ENCODE data around the gene DLGAP5. TPM values are rescaled to one million over a fixed set of nuclear protein-coding genes. Genes with fewer than 3 reads are reported as not detected.

DLGAP5 gene
- total and polyA plus RNA-seq, 2 of the 13 experiments (the other 11 are each of a cell fraction or from before 2014, with no cell fraction given) = 7.7 to 55.8 TPM

DNA sequence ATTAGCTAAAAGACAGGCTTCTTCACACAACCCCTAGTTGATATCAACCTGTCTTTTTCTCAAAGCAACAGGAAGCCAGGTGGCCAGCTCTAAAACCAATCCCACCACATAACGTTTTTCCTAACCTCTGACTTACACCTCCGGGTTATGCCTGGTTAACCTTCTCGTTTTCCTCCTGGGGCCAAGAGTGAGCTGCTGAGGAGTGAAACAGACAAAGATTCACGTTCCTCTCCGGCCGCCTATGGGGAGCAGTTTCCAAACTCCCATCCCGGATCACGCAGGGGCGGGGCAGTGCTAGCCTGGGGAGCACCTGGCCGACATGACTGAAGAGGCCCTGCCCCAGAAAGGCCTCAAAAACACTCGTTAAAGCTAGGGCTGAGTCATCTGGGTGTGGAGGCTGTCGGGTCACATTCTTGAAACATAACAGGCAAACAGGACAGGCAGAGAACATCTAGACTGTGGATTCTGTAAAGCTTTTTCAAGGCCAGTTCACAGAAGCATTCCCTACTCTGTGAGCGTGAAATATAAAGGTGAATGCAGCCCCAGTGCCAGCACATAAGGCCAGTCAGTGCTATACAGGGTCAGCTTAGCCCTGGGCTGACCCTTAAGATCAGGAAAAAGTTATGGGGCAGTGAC is 88.3 kb downstream of the DLGAP5 start (continued):
- TF ChIP-seq, protein P1, sequence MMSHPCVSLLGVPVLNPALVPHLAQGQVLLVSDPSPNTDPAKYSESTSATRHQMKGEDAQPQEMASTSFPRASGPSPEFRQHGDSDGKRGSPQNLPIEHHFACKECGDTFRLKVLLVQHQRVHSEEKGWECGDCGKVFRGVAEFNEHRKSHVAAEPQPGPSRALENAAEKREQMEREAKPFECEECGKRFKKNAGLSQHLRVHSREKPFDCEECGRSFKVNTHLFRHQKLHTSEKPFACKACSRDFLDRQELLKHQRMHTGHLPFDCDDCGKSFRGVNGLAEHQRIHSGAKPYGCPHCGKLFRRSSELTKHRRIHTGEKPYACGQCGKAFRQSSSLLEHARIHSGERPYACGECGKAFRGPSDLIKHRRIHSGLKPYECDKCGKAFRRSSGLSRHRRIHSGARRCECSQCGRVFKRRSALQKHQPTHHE (CRISPR knock-in tag; IDR thresholded peaks at IDR 0.05; ENCODE audit: borderline replicate concordance) = no peak
- TF ChIP-seq ZNF552 (CRISPR knock-in tag; IDR thresholded peaks at IDR 0.05; ENCODE audit: borderline replicate concordance) (no peak), MTF1 (CRISPR knock-in tag; IDR thresholded peaks at IDR 0.05) (no peak), POLR2A (IDR thresholded peaks at IDR 0.05; ENCODE audit: insufficient read depth in 1 of 2, low read depth in 2 of 2, low read length in 2 of 2) (peak; percentile 63 to 71), ZNF567 (CRISPR knock-in tag; IDR thresholded peaks at IDR 0.05; ENCODE audit: borderline replicate concordance) (no peak), PRMT3 (CRISPR knock-in tag; IDR thresholded peaks at IDR 0.05; ENCODE audit: borderline replicate concordance, low read depth) (no peak), ZNF749 (CRISPR knock-in tag; IDR thresholded peaks at IDR 0.05; ENCODE audit: borderline replicate concordance) (no peak), CEBPG (CRISPR knock-in tag; IDR thresholded peaks at IDR 0.05) (peak; percentile 39; the same call in 1 of the 2 replicates), ZNF501 (CRISPR knock-in tag; IDR thresholded peaks at IDR 0.05) (peak; percentile 68; the same call in 1 of the 2 replicates), WIZ (CRISPR knock-in tag; IDR thresholded peaks at IDR 0.05) (no peak), ZNF678 (CRISPR knock-in tag; IDR thresholded peaks at IDR 0.05) (no peak), NFRKB (IDR thresholded peaks at IDR 0.05) (no peak), KDM6A (CRISPR knock-in tag; IDR thresholded peaks at IDR 0.05; ENCODE audit: low read depth) (0 out of 2 replicates have a peak, but pooled peaks have one; percentile 52), BRD4 (CRISPR knock-in tag; IDR thresholded peaks at IDR 0.05) (no peak), ZNF75D (CRISPR knock-in tag; IDR thresholded peaks at IDR 0.05; ENCODE audit: borderline replicate concordance) (no peak), ATAD3A (CRISPR knock-in tag; IDR thresholded peaks at IDR 0.05) (no peak), SNAPC2 (CRISPR knock-in tag; IDR thresholded peaks at IDR 0.05) (no peak), PHF8 (CRISPR knock-in tag; IDR thresholded peaks at IDR 0.05) (peak; percentile 67), DR1 (CRISPR knock-in tag; IDR thresholded peaks at IDR 0.05) (no peak), ZNF34 (CRISPR knock-in tag; IDR thresholded peaks at IDR 0.05; ENCODE audit: borderline replicate concordance) (no peak)
- TF ChIP-seq, protein P2, sequence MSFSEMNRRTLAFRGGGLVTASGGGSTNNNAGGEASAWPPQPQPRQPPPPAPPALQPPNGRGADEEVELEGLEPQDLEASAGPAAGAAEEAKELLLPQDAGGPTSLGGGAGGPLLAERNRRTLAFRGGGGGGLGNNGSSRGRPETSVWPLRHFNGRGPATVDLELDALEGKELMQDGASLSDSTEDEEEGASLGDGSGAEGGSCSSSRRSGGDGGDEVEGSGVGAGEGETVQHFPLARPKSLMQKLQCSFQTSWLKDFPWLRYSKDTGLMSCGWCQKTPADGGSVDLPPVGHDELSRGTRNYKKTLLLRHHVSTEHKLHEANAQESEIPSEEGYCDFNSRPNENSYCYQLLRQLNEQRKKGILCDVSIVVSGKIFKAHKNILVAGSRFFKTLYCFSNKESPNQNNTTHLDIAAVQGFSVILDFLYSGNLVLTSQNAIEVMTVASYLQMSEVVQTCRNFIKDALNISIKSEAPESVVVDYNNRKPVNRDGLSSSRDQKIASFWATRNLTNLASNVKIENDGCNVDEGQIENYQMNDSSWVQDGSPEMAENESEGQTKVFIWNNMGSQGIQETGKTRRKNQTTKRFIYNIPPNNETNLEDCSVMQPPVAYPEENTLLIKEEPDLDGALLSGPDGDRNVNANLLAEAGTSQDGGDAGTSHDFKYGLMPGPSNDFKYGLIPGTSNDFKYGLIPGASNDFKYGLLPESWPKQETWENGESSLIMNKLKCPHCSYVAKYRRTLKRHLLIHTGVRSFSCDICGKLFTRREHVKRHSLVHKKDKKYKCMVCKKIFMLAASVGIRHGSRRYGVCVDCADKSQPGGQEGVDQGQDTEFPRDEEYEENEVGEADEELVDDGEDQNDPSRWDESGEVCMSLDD (CRISPR knock-in tag; IDR thresholded peaks at IDR 0.05; ENCODE audit: borderline replicate concordance) = no peak; the same call in 1 of the 2 replicates
- TF ChIP-seq, protein P3, sequence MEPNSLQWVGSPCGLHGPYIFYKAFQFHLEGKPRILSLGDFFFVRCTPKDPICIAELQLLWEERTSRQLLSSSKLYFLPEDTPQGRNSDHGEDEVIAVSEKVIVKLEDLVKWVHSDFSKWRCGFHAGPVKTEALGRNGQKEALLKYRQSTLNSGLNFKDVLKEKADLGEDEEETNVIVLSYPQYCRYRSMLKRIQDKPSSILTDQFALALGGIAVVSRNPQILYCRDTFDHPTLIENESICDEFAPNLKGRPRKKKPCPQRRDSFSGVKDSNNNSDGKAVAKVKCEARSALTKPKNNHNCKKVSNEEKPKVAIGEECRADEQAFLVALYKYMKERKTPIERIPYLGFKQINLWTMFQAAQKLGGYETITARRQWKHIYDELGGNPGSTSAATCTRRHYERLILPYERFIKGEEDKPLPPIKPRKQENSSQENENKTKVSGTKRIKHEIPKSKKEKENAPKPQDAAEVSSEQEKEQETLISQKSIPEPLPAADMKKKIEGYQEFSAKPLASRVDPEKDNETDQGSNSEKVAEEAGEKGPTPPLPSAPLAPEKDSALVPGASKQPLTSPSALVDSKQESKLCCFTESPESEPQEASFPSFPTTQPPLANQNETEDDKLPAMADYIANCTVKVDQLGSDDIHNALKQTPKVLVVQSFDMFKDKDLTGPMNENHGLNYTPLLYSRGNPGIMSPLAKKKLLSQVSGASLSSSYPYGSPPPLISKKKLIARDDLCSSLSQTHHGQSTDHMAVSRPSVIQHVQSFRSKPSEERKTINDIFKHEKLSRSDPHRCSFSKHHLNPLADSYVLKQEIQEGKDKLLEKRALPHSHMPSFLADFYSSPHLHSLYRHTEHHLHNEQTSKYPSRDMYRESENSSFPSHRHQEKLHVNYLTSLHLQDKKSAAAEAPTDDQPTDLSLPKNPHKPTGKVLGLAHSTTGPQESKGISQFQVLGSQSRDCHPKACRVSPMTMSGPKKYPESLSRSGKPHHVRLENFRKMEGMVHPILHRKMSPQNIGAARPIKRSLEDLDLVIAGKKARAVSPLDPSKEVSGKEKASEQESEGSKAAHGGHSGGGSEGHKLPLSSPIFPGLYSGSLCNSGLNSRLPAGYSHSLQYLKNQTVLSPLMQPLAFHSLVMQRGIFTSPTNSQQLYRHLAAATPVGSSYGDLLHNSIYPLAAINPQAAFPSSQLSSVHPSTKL (CRISPR knock-in tag; IDR thresholded peaks at IDR 0.05) = peak; percentile 89
- TF ChIP-seq, protein P4, sequence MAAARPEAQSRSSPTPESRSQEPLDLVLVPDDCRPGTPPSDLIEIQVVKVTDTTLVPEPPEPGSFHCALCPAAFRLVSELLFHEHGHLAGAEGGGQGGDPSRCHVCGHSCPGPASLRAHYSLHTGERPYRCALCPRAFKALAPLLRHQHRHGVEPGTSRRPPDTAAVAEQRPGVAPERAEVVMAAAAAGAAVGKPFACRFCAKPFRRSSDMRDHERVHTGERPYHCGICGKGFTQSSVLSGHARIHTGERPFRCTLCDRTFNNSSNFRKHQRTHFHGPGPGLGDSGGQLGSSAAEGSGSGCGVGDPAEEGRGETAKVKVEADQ (CRISPR knock-in tag; IDR thresholded peaks at IDR 0.05; ENCODE audit: borderline replicate concordance) = peak; percentile 30; the same call in 1 of the 2 replicates
